ENCODE results near the gene TOR4A. TPM values are rescaled to one million over a fixed set of nuclear protein-coding genes. Genes with fewer than 3 reads are reported as not detected.

TOR4A gene
- total and polyA plus RNA-seq, 9 of the 15 experiments (the other 6 are each of a cell fraction or from before 2014, with no cell fraction given): 3.9 to 49.2 (median 8.8) TPM

- intact Hi-C loops (cut with micrococcal nuclease): loop anchor here (10.0 kb wide), 1 partner anchor 115 kb away; the partner anchor contains the start of genes EXD3 and NOXA1
- in situ Hi-C loops (cut with MboI): no loop called here
- no peak for ATAC-seq
- CTCF ChIA-PET (ENCODE audit: low intra/inter-chr PET ratio): interaction anchor here (0.5 kb wide), 1 partner anchor 135 kb away, joined by 3 read pairs; no protein-coding TSS in a partner anchor
- Histone ChIP-seq H3K4me1 (replicated peaks in 1 of 2; ENCODE audit: control insufficient read depth in 2 of 2, insufficient read depth in 2 of 2, low read length in 2 of 2) (peaks cover 16 to 95% of the 10 kb centered on the region in 2 experiments), H3K4me2 (ENCODE audit: insufficient read depth, low read length) (no peak overlapping the region), H4K20me1 (replicated peaks; ENCODE audit: control insufficient read depth, insufficient read depth, low read length) (peaks cover 8% of the 10 kb centered on the region; the same call in 1 of the 2 replicates), H3K36me3 (ENCODE audit: control insufficient read depth, insufficient read depth, low read length) (no peaks in the 10 kb centered on the region), H3K27me3 (ENCODE audit: control insufficient read depth in 2 of 2, insufficient read depth in 2 of 2, low read length in 2 of 2) (no peaks in the 10 kb centered on the region), H3K9ac (ENCODE audit: insufficient read depth in 1 of 2, low read depth in 2 of 2, low read length in 2 of 2) (peak overlapping the region in 1 of 2 experiments; percentile 14; a peak in 1 of 4 replicates), H3K9me3 (replicated peaks; ENCODE audit: control insufficient read depth, insufficient read depth, low read depth, low read length) (no peaks in the 10 kb centered on the region), H3K4me3 (no peak overlapping the region), H3K79me2 (ENCODE audit: control insufficient read depth, insufficient read depth, low read length) (no peaks in the 10 kb centered on the region), H2AFZ (ENCODE audit: low read depth, low read length) (no peak overlapping the region), H3K27ac (ENCODE audit: extremely low read depth, low read depth, low read length) (no peak overlapping the region), H3K9me1 (ENCODE audit: control insufficient read depth, insufficient read depth, low read length) (peaks cover 7% of the 10 kb centered on the region)
- peak in 1 of 4 experiments; percentile 13 for DNase-seq (ENCODE audit: extremely low read depth in 1 of 4, low spot score in 3 of 4)
- TF ChIP-seq SMARCB1 (IDR thresholded peaks at IDR 0.05; ENCODE audit: insufficient read length, low read depth) (no peak), ZFP36 (IDR thresholded peaks at IDR 0.05; ENCODE audit: low read depth, low read length, partially characterized antibody) (peak; percentile 53), RB1 (IDR thresholded peaks at IDR 0.05; ENCODE audit: low read depth) (no peak), ZEB2 (IDR thresholded peaks at IDR 0.05) (peak; percentile 66; the same call in 1 of the 2 replicates), MAFG (tag; conservative IDR thresholded peaks at IDR 0.05) (no peak), ZFX (CRISPR knock-in tag; IDR thresholded peaks at IDR 0.05) (peak; percentile 10; the same call in 1 of the 2 replicates), ESRRA (IDR thresholded peaks at IDR 0.05; ENCODE audit: borderline replicate concordance, low read depth) (no peak), ZNF551 (CRISPR knock-in tag; IDR thresholded peaks at IDR 0.05) (no peak), POLR2G (IDR thresholded peaks at IDR 0.05; ENCODE audit: low read depth, low read length) (0 out of 2 replicates have a peak, but pooled peaks have one; percentile 16)
- FAIRE-seq: no peak
- POLR2A ChIA-PET: interaction anchor here (0.7 to 1.1 kb wide), 2 partner anchors 10 to 445 kb away, joined by 3 read pairs; no protein-coding TSS in a partner anchor
- BruUV-seq (replicated peaks): no TSS peak
- 52% methylated on average over 15 of the region's 15 CpGs for WGBS (ENCODE audit: insufficient coverage, low coverage, missing lambda C conversion rate)
Measured at GRCh38 chr9:137309368-137310188, 32.1 kb downstream of the TOR4A start.
